Endothelial cell of umbilical vein (primary cell): ENCODE measurements around the gene MAP7D3. TPM values are rescaled to one million over a fixed set of nuclear protein-coding genes. Genes with fewer than 3 reads are reported as not detected.

Experiments used
- BruUV-seq: library from RNA; stranded (reverse); fragments of 400-500 nt; replicated peaks from 2 replicates; lab custom pipeline; 2021; lab: Mats Ljungman, UMichigan
- CTCF ChIA-PET: fragments of 300-600, 350-600 bp; sonication (Branson Sonifier 250); formaldehyde crosslinking; loops from one replicate; lab custom pipeline; 2021; ENCODE audit warnings: antibody characterized with exemption, inconsistent platforms; lab: Charles Lee
- POLR2A ChIA-PET: fragments of 300-600, 350-600 bp; sonication (Branson Sonifier 250); formaldehyde crosslinking; loops from one replicate; lab custom pipeline; 2021; ENCODE audit warnings: antibody characterized with exemption, inconsistent platforms; lab: Charles Lee
- DNase-seq: peaks from one replicate; pipeline ENCODE4 v3.0.0-alpha.2; 2011; ENCODE audit warnings: low read depth, low spot score
- FAIRE-seq: peaks from 2 replicates; lab custom pipeline; 2011; peaks lifted over from hg19 to GRCh38; lab: Jason Lieb, UNC
- H2AFZ ChIP-seq: 2 replicates; pipeline ENCODE4 v1.6.0; 2012; ENCODE audit warnings: low read depth, low read length, control low read depth, inconsistent platforms
- H3K27ac ChIP-seq: 2 replicates; pipeline ENCODE4 v1.5.1; 2011; ENCODE audit warnings: low read depth, mild to moderate bottlenecking, control low read depth, low read length, moderate library complexity; ENCODE audit not compliant: insufficient read depth
- H3K27me3 ChIP-seq, 2 experiments: 2 replicates each; pipeline versions ENCODE4 v1.6.0 to v1.6.1; 2011; ENCODE audit warnings: low read length in 2 of 2, mixed read lengths in 1 of 2; ENCODE audit not compliant: control insufficient read depth in 2 of 2, insufficient read depth in 2 of 2
- H3K36me3 ChIP-seq, 2 experiments: 2 replicates in 1 of 2; 3 replicates in 1 of 2; pipeline ENCODE4 v1.5.1; 2011; ENCODE audit warnings: low read length in 2 of 2, mild to moderate bottlenecking in 1 of 2, moderate library complexity in 1 of 2; ENCODE audit not compliant: control insufficient read depth in 2 of 2, insufficient read depth in 2 of 2; ENCODE audit errors: extremely low read depth in 1 of 2
- H3K4me1 ChIP-seq: 3 replicates; pipeline ENCODE4 v1.5.1; 2011; ENCODE audit warnings: mild to moderate bottlenecking, low read length; ENCODE audit not compliant: control insufficient read depth, insufficient read depth; ENCODE audit errors: extremely low read depth
- H3K4me2 ChIP-seq: 2 replicates; pipeline ENCODE4 v1.6.1; 2011; ENCODE audit warnings: low read length, control low read depth, mixed read lengths; ENCODE audit not compliant: insufficient read depth
- H3K4me3 ChIP-seq, 3 experiments: fragments of 200-600 bp in 1 of 3; sonication (generic), shearing (Covaris generic) in 1 of 3; replicated peaks in 1 of 3; 2 replicates each; pipeline ENCODE4 v1.5.1; 2011 to 2016; ENCODE audit warnings: control low read depth in 3 of 3, low read length in 3 of 3, mild to moderate bottlenecking in 2 of 3, inconsistent platforms in 1 of 3, low read depth in 1 of 3, moderate library complexity in 1 of 3; ENCODE audit not compliant: insufficient read depth in 1 of 3
- H3K79me2 ChIP-seq: 2 replicates; pipeline ENCODE4 v1.6.0; 2012; ENCODE audit warnings: low read length, inconsistent platforms; ENCODE audit not compliant: control insufficient read depth, insufficient read depth
- H3K9ac ChIP-seq: replicated peaks from 2 replicates; pipeline ENCODE3; 2011; ENCODE audit warnings: low read length, control low read depth; ENCODE audit not compliant: insufficient read depth; ENCODE audit errors: extremely low read depth
- H3K9me1 ChIP-seq: replicated peaks from 3 replicates; pipeline ENCODE4 v1.6.0; 2011; ENCODE audit warnings: mild to moderate bottlenecking, low read length; ENCODE audit not compliant: control insufficient read depth, insufficient read depth; ENCODE audit errors: extremely low read depth
- H3K9me3 ChIP-seq: replicated peaks from 2 replicates; pipeline ENCODE4 v1.5.1; 2012; ENCODE audit warnings: low read length, inconsistent platforms; ENCODE audit not compliant: control insufficient read depth, insufficient read depth
- H4K20me1 ChIP-seq: replicated peaks from 2 replicates; pipeline ENCODE3; 2011; ENCODE audit warnings: mild to moderate bottlenecking, low read length; ENCODE audit not compliant: control insufficient read depth, insufficient read depth; ENCODE audit errors: extremely low read depth
- EZH2 ChIP-seq: IDR thresholded peaks from 2 replicates; pipeline ENCODE4 v1.6.1; 2012; ENCODE audit warnings: borderline replicate concordance, low read depth, mild to moderate bottlenecking, moderate library complexity, low read length, inconsistent platforms; ENCODE audit not compliant: severe bottlenecking
- FOS ChIP-seq: IDR thresholded peaks from 2 replicates; pipeline ENCODE4 v1.6.1; 2011; ENCODE audit warnings: mild to moderate bottlenecking, low read length, moderate library complexity, borderline replicate concordance; ENCODE audit not compliant: insufficient read depth
- GATA2 ChIP-seq: IDR thresholded peaks from 2 replicates; pipeline ENCODE4 v1.7.0; 2011; ENCODE audit warnings: low read depth, mild to moderate bottlenecking, moderate library complexity, mixed read lengths, low read length; ENCODE audit not compliant: insufficient read length, insufficient read depth
- JUN ChIP-seq: IDR thresholded peaks from 2 replicates; pipeline ENCODE4 v1.6.1; 2011; ENCODE audit warnings: borderline replicate concordance, low read depth; ENCODE audit not compliant: insufficient read length, insufficient read depth
- MYC ChIP-seq: IDR thresholded peaks from one replicate; pipeline ENCODE4 v1.6.1; 2011; ENCODE audit warnings: mild to moderate bottlenecking, low read depth, low read length
- POLR2A ChIP-seq: IDR thresholded peaks from 2 replicates; pipeline ENCODE4 v1.6.1; 2012; ENCODE audit warnings: low read depth, mild to moderate bottlenecking, control low read depth, low read length
- POLR2AphosphoS5 ChIP-seq: IDR thresholded peaks from 2 replicates; pipeline ENCODE4 v1.6.1; 2012; ENCODE audit warnings: low read depth, mild to moderate bottlenecking, control low read depth, low read length, moderate library complexity; ENCODE audit not compliant: insufficient read depth
- dilution Hi-C: fragments of 300-500 bp; cut with MboI; formaldehyde crosslinking; loops from one replicate; pipeline ENCODE4 v1.15.0; 2019; ENCODE audit warnings: low sequenced_read_pairs; ENCODE audit not compliant: extremely low pct_ligation_motif_present
- intact Hi-C: fragments of 100-400 bp; cut with micrococcal nuclease; formaldehyde crosslinking; loops from one replicate; pipeline ENCODE4 v1.10.0; 2022
- polyA plus RNA-seq, 4 experiments: library from polyadenylated mRNA; depleted of rRNA in 3 of 4; stranded (reverse) in 3 of 4; unstranded in 1 of 4; fragments of >200 nt; gene quantifications; 2 replicates each; pipeline versions ENCODE4 v1.2.1 to v1.2.3, GENCODE V29; 2011 to 2012; ENCODE audit warnings: missing spikeins in 1 of 4
- total RNA-seq: library from RNA; stranded (reverse); gene quantifications from 2 replicates; pipeline ENCODE4 v1.2.3, GENCODE V29; 2021
- TF ChIP-seq, protein P1 (sequence below), 2 donors: IDR thresholded peaks; 1 replicate in 1 of 2; 2 replicates in 1 of 2; pipeline ENCODE4 v1.5.1; 2011; ENCODE audit warnings: low read length in 2 of 2, mild to moderate bottlenecking in 2 of 2, moderate library complexity in 2 of 2, control low read depth in 1 of 2, inconsistent platforms in 1 of 2, low read depth in 1 of 2; ENCODE audit not compliant: insufficient read depth in 1 of 2; ENCODE audit errors: extremely low read depth in 1 of 2
- TF ChIP-seq, protein P2 (sequence below): IDR thresholded peaks from 2 replicates; pipeline ENCODE4 v1.6.1; 2011; ENCODE audit not compliant: insufficient read depth, insufficient read length

Gene MAP7D3
- total and polyA plus RNA-seq, 2 donors (not counting 3 experiments of a cell fraction or from before 2014, with no cell fraction given) = 6.5 to 22.8 TPM

DNA sequence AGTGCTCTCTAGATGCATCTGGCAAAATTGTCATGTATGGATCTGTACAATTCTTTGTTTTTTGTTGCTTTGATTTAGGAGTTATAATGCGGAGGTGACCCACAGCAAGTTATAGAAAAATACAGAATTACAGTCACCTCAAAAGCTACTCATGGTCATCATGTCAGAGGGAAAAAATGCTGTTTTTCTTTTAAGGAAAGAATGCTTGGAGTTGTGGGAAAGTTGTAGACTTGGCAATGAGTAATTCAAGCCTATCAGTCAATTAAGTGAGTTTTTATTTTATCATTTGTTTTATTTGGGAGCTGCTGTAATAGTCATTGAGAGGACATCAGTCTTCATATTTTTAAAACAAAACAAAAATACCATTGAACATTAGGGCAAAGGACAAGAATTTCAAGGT, 87.5 kb downstream of the MAP7D3 start:
- no peak overlapping the region for H3K4me3 ChIP-seq
- no peaks in the 10 kb centered on the region for H4K20me1 ChIP-seq
- no peaks in the 10 kb centered on the region for H3K9me1 ChIP-seq
- POLR2A ChIA-PET = no interaction called here
- H3K27me3 ChIP-seq = no peaks in the 10 kb centered on the region
- H2AFZ ChIP-seq = no peak overlapping the region
- H3K9ac ChIP-seq = no peak overlapping the region
- peaks cover 2% of the 10 kb centered on the region for H3K4me1 ChIP-seq
- DNase-seq = no peak
- no peaks in the 10 kb centered on the region for H3K9me3 ChIP-seq
- H3K36me3 ChIP-seq = no peaks in the 10 kb centered on the region
- intact Hi-C loops = loop anchor here (2.0 kb wide), 1 partner anchor 17 kb away; the partner anchor contains the start of gene FHL1
- no peak overlapping the region for H3K27ac ChIP-seq
- no peaks in the 10 kb centered on the region for H3K79me2 ChIP-seq
- dilution Hi-C loops = no loop called here
- FAIRE-seq = peak; percentile 72
- BruUV-seq = no TSS peak
- CTCF ChIA-PET = interaction anchor here (1.1 to 5.0 kb wide), 7 partner anchors 13 to 136 kb away, joined by 3 to 269 read pairs (median 5); no protein-coding TSS in a partner anchor
- TF ChIP-seq EZH2 = no peak
- no peak for TF ChIP-seq POLR2A
- TF ChIP-seq POLR2AphosphoS5 = no peak
- no peak for TF ChIP-seq FOS
- no peak for TF ChIP-seq MYC
- TF ChIP-seq, protein P1, sequence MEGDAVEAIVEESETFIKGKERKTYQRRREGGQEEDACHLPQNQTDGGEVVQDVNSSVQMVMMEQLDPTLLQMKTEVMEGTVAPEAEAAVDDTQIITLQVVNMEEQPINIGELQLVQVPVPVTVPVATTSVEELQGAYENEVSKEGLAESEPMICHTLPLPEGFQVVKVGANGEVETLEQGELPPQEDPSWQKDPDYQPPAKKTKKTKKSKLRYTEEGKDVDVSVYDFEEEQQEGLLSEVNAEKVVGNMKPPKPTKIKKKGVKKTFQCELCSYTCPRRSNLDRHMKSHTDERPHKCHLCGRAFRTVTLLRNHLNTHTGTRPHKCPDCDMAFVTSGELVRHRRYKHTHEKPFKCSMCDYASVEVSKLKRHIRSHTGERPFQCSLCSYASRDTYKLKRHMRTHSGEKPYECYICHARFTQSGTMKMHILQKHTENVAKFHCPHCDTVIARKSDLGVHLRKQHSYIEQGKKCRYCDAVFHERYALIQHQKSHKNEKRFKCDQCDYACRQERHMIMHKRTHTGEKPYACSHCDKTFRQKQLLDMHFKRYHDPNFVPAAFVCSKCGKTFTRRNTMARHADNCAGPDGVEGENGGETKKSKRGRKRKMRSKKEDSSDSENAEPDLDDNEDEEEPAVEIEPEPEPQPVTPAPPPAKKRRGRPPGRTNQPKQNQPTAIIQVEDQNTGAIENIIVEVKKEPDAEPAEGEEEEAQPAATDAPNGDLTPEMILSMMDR (IDR thresholded peaks at IDR 0.05; ENCODE audit: extremely low read depth in 1 of 2, insufficient read depth in 1 of 2, low read depth in 1 of 2, low read length in 2 of 2) = no peak
- TF ChIP-seq, protein P2, sequence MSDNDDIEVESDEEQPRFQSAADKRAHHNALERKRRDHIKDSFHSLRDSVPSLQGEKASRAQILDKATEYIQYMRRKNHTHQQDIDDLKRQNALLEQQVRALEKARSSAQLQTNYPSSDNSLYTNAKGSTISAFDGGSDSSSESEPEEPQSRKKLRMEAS = no peak
- TF ChIP-seq JUN = no peak
- TF ChIP-seq GATA2 = no peak
- H3K4me2 ChIP-seq = no peak overlapping the region

Other genes with a start within 250 kb of the MAP7D3 start
- gene FHL1, start 103.9 kb downstream of the MAP7D3 start, total RNA-seq = 59.4 and 73.2 TPM in 2 replicates
- 48.1 and 50.6 TPM in 2 replicates for gene FHL1, start 103.9 kb downstream of the MAP7D3 start, polyA plus RNA-seq
- 0.04 and 0.05 TPM in 2 replicates for gene ADGRG4, start 49.6 kb upstream of the MAP7D3 start, total RNA-seq
- 0.08 and 0.13 TPM in 2 replicates for gene ADGRG4, start 49.6 kb upstream of the MAP7D3 start, polyA plus RNA-seq
- not detected in 2 replicates for gene BRS3, start 236.5 kb upstream of the MAP7D3 start, total RNA-seq
- gene BRS3, start 236.5 kb upstream of the MAP7D3 start, polyA plus RNA-seq = not detected in 2 replicates
- gene HTATSF1, start 246.2 kb upstream of the MAP7D3 start, total RNA-seq = 30.4 and 31.1 TPM in 2 replicates
- 0.41 and 1.0 TPM in 2 replicates for gene HTATSF1, start 246.2 kb upstream of the MAP7D3 start, polyA plus RNA-seq